HepG2 (cell line): ENCODE measurements around the gene CTDNEP1. TPM values are rescaled to one million over a fixed set of nuclear protein-coding genes. Genes with fewer than 3 reads are reported as not detected.

Experiments used
- ATAD3A ChIP-seq: sonication (generic); formaldehyde crosslinking; IDR thresholded peaks from 2 replicates; pipeline ENCODE4 v1.4.0; 2020; ENCODE audit warnings: missing genetic modification reagents
- FOXJ3 ChIP-seq: sonication (generic); formaldehyde crosslinking; IDR thresholded peaks from 2 replicates; pipeline ENCODE4 v1.4.0; 2020; ENCODE audit warnings: missing genetic modification reagents, mild to moderate bottlenecking, borderline replicate concordance
- FOXK1 ChIP-seq: sonication (generic); formaldehyde crosslinking; IDR thresholded peaks from 2 replicates; pipeline ENCODE4 v1.4.0; 2020; ENCODE audit warnings: low read depth, missing genetic modification reagents, borderline replicate concordance
- HHEX ChIP-seq: IDR thresholded peaks from 2 replicates; pipeline ENCODE4 v1.6.1; 2016; ENCODE audit warnings: control low read depth
- HNF4A ChIP-seq: sonication (generic); formaldehyde crosslinking; IDR thresholded peaks from 2 replicates; pipeline ENCODE4 v1.4.0; 2020; ENCODE audit warnings: missing genetic modification reagents
- HOXA9 ChIP-seq: sonication (generic); formaldehyde crosslinking; IDR thresholded peaks from 2 replicates; pipeline ENCODE4 v1.8.1; 2022; ENCODE audit warnings: missing genetic modification reagents, mild to moderate bottlenecking, moderate library complexity, borderline replicate concordance
- ISX ChIP-seq: sonication (generic); formaldehyde crosslinking; conservative IDR thresholded peaks from 2 replicates; pipeline ENCODE4 v1.5.0; 2020; ENCODE audit warnings: missing genetic modification reagents
- KLF16 ChIP-seq, 2 experiments: sonication (generic) in 1 of 2; formaldehyde crosslinking in 1 of 2; IDR thresholded peaks; 2 replicates each; pipeline versions ENCODE4 v1.6.1 to v1.8.0; 2016 to 2023; ENCODE audit warnings: missing genetic modification reagents in 2 of 2, missing compliant biosample characterization in 1 of 2
- MAZ ChIP-seq, 2 experiments: sonication (generic) in 1 of 2; formaldehyde crosslinking in 1 of 2; IDR thresholded peaks; 2 replicates each; pipeline versions ENCODE4 v1.5.0 to v1.6.1; 2012 to 2020; ENCODE audit warnings: low read depth in 2 of 2, mild to moderate bottlenecking in 2 of 2, borderline replicate concordance in 1 of 2, improper control_type of control experiment in 1 of 2, low read length in 1 of 2, missing genetic modification reagents in 1 of 2, moderate library complexity in 1 of 2
- MTA3 ChIP-seq: sonication (generic); formaldehyde crosslinking; IDR thresholded peaks from 2 replicates; pipeline ENCODE4 v1.4.0; 2020; ENCODE audit warnings: missing genetic modification reagents
- NCOA2 ChIP-seq: sonication (generic); formaldehyde crosslinking; IDR thresholded peaks from 2 replicates; pipeline ENCODE4 v1.8.0; 2022; ENCODE audit warnings: inconsistent platforms
- PHF20 ChIP-seq: sonication (generic); formaldehyde crosslinking; IDR thresholded peaks from 2 replicates; pipeline ENCODE4 v1.5.0; 2020; ENCODE audit warnings: mild to moderate bottlenecking, missing genetic modification reagents
- RAD51 ChIP-seq: fragments of 450-650 bp; IDR thresholded peaks from 2 replicates; pipeline ENCODE4 v1.6.1; 2016; ENCODE audit warnings: borderline replicate concordance
- SIX1 ChIP-seq: sonication (generic); formaldehyde crosslinking; IDR thresholded peaks from 2 replicates; pipeline ENCODE4 v1.4.0; 2020; ENCODE audit warnings: missing genetic modification reagents, borderline replicate concordance
- SMYD3 ChIP-seq: sonication (generic); formaldehyde crosslinking; IDR thresholded peaks from 2 replicates; pipeline ENCODE4 v1.8.1; 2023; ENCODE audit warnings: mild to moderate bottlenecking, missing genetic modification reagents
- SRY ChIP-seq: sonication (generic); formaldehyde crosslinking; IDR thresholded peaks from 2 replicates; pipeline ENCODE4 v1.8.0; 2022; ENCODE audit warnings: mild to moderate bottlenecking, missing genetic modification reagents
- TCF7 ChIP-seq: sonication (generic); IDR thresholded peaks from 2 replicates; pipeline ENCODE4 v1.6.1; 2016; ENCODE audit warnings: antibody characterized with exemption, low read depth
- TCF7L2 ChIP-seq: IDR thresholded peaks from 2 replicates; pipeline ENCODE4 v1.6.1; 2011; ENCODE audit warnings: mild to moderate bottlenecking, low read depth, low read length, moderate library complexity
- ZBTB8A ChIP-seq: sonication (generic); formaldehyde crosslinking; IDR thresholded peaks from 2 replicates; pipeline ENCODE4 v1.4.0; 2020; ENCODE audit warnings: mild to moderate bottlenecking, low read depth, missing genetic modification reagents, borderline replicate concordance
- ZNF136 ChIP-seq: sonication (generic); formaldehyde crosslinking; IDR thresholded peaks from 2 replicates; pipeline ENCODE4 v1.8.1; 2022; ENCODE audit warnings: low read depth, mild to moderate bottlenecking, moderate library complexity, missing genetic modification reagents
- ZNF225 ChIP-seq: sonication (generic); formaldehyde crosslinking; IDR thresholded peaks from 2 replicates; pipeline ENCODE4 v1.4.0; 2020; ENCODE audit warnings: mild to moderate bottlenecking, missing genetic modification reagents
- ZNF274 ChIP-seq: sonication (generic); formaldehyde crosslinking; IDR thresholded peaks from 2 replicates; pipeline ENCODE4 v1.5.1; 2020; ENCODE audit warnings: mild to moderate bottlenecking, missing genetic modification reagents
- ZNF552 ChIP-seq: sonication (generic); formaldehyde crosslinking; IDR thresholded peaks from 2 replicates; pipeline ENCODE4 v1.9.0; 2022; ENCODE audit warnings: missing genetic modification reagents, mild to moderate bottlenecking, borderline replicate concordance
- ZNF563 ChIP-seq: sonication (generic); formaldehyde crosslinking; IDR thresholded peaks from 2 replicates; pipeline ENCODE4 v1.8.0; 2022; ENCODE audit warnings: mild to moderate bottlenecking, moderate library complexity, missing genetic modification reagents
- ZNF629 ChIP-seq: sonication (generic); formaldehyde crosslinking; conservative IDR thresholded peaks from 2 replicates; pipeline ENCODE4 v1.5.0; 2020; ENCODE audit warnings: missing genetic modification reagents
- ZNF652 ChIP-seq: IDR thresholded peaks from 2 replicates; pipeline ENCODE4 v1.6.1; 2016; ENCODE audit warnings: low read depth, borderline replicate concordance
- polyA plus RNA-seq, 8 experiments: library from polyadenylated mRNA; depleted of rRNA in 3 of 8; stranded (reverse) in 7 of 8; unstranded in 1 of 8; fragments of >200 nt; fragmentation: Illumina TruSeq in 4 of 8; extraction: Trizol in 4 of 8; gene quantifications; 2 replicates each; pipeline versions ENCODE4 v1.2.1 to v1.2.3, GENCODE V29; 2011 to 2016; ENCODE audit warnings: low read depth in 4 of 8, missing spikeins in 1 of 8, mixed read lengths in 1 of 8; ENCODE audit not compliant: insufficient read depth in 1 of 8
- total RNA-seq, 5 experiments: library from RNA; depleted of rRNA; stranded (reverse); fragments of >200 nt; fragmentation: Illumina TruSeq; extraction: Trizol; gene quantifications; 2 replicates each; pipeline ENCODE4 v1.2.3, GENCODE V29; 2016; ENCODE audit warnings: low read depth in 1 of 5
- TF ChIP-seq, protein P1 (sequence below): sonication (generic); formaldehyde crosslinking; IDR thresholded peaks from 2 replicates; pipeline ENCODE4 v1.4.0; 2020; ENCODE audit warnings: missing genetic modification reagents, borderline replicate concordance
- TF ChIP-seq, protein P2 (sequence below): sonication (generic); formaldehyde crosslinking; IDR thresholded peaks from 2 replicates; pipeline ENCODE4 v1.8.0; 2022; ENCODE audit warnings: missing genetic modification reagents, low read depth, mild to moderate bottlenecking, borderline replicate concordance

The CTDNEP1 gene
- total and polyA plus RNA-seq, 2 of the 13 experiments (the other 11 are each of a cell fraction or from before 2014, with no cell fraction given) = 19.8 to 118 TPM

DNA sequence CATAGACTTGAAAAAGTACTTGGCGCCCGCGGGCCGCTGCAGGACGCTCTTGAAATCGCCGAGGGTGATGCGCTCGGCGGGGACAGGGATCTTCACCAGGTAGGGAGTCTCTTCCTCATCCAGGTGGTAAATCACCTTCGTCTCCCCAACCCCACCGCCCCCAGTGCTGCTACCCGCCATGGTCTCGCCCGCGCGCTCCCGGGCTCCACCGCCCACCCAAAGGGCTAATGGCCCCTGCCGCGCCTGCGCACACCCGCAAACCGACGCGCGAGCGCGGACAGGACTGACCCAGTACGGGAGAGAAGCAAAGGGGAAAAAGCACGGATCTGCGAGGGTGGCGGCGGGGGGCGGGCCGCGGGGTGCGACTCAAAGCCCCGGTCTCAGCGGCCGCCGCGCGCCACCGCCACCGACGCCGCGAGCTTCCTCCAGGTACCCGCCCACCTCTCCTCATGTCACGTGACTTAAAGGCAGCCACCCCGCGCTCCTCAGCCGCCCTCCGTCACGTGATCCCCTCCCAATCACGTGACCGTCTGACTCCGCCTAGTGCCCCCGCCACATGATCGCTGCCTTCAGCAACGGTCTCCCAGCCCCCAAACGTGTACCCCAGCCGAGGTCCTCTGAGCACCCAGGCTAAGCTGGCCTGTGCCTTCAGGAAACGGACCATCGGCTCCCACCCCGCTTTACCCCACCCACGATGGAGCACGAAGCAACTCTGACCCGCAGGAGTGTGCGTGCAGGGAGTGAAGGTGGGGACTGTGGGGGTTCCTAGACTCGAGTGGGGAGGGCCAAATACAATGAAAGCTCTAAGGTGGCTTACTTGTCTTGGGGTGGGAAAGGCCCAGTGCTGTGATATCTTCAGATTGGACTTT is 17.2 kb downstream of the CTDNEP1 start, which contains the start of gene DVL2 (continued):
- TF ChIP-seq KLF16 (CRISPR knock-in tag; IDR thresholded peaks at IDR 0.05) (peak in 1 of 2 experiments; percentile 95; a peak in 2 of 4 replicates), NCOA2 (peak; percentile 76), ZNF552 (CRISPR knock-in tag) (no peak; the same call in 1 of the 2 replicates), ZNF225 (CRISPR knock-in tag) (no peak; the same call in 1 of the 2 replicates), TCF7L2 (no peak), MTA3 (CRISPR knock-in tag) (no peak), HNF4A (CRISPR knock-in tag) (peak; percentile 54; the same call in 1 of the 2 replicates), RAD51 (peak; percentile 100), MAZ (IDR thresholded peaks at IDR 0.05; ENCODE audit: borderline replicate concordance, low read depth, low read length) (no peak), MAZ (CRISPR knock-in tag; IDR thresholded peaks at IDR 0.05; ENCODE audit: low read depth) (peak; percentile 88), FOXJ3 (CRISPR knock-in tag) (0 out of 2 replicates have a peak, but pooled peaks have one; percentile 24), ATAD3A (no peak), ZNF136 (CRISPR knock-in tag) (peak; percentile 84; the same call in 1 of the 2 replicates), SRY (CRISPR knock-in tag) (0 out of 2 replicates have a peak, but pooled peaks have one; percentile 77), ZNF563 (peak; percentile 53; the same call in 1 of the 2 replicates), SMYD3 (CRISPR knock-in tag) (no peak), ZNF629 (peak; percentile 40; the same call in 1 of the 2 replicates), PHF20 (CRISPR knock-in tag) (peak; percentile 93), TCF7 (no peak), ISX (CRISPR knock-in tag) (no peak), ZNF652 (peak; percentile 47; the same call in 1 of the 2 replicates), ZNF274 (CRISPR knock-in tag) (peak; percentile 44; the same call in 1 of the 2 replicates), SIX1 (CRISPR knock-in tag) (no peak), HHEX (CRISPR knock-in tag) (no peak), HOXA9 (CRISPR knock-in tag) (peak; percentile 29; the same call in 1 of the 2 replicates), FOXK1 (CRISPR knock-in tag) (peak; percentile 82; the same call in 1 of the 2 replicates), ZBTB8A (no peak)
- TF ChIP-seq, protein P1, sequence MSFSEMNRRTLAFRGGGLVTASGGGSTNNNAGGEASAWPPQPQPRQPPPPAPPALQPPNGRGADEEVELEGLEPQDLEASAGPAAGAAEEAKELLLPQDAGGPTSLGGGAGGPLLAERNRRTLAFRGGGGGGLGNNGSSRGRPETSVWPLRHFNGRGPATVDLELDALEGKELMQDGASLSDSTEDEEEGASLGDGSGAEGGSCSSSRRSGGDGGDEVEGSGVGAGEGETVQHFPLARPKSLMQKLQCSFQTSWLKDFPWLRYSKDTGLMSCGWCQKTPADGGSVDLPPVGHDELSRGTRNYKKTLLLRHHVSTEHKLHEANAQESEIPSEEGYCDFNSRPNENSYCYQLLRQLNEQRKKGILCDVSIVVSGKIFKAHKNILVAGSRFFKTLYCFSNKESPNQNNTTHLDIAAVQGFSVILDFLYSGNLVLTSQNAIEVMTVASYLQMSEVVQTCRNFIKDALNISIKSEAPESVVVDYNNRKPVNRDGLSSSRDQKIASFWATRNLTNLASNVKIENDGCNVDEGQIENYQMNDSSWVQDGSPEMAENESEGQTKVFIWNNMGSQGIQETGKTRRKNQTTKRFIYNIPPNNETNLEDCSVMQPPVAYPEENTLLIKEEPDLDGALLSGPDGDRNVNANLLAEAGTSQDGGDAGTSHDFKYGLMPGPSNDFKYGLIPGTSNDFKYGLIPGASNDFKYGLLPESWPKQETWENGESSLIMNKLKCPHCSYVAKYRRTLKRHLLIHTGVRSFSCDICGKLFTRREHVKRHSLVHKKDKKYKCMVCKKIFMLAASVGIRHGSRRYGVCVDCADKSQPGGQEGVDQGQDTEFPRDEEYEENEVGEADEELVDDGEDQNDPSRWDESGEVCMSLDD (CRISPR knock-in tag) = 0 out of 2 replicates have a peak, but pooled peaks have one; percentile 70
- TF ChIP-seq, protein P2, sequence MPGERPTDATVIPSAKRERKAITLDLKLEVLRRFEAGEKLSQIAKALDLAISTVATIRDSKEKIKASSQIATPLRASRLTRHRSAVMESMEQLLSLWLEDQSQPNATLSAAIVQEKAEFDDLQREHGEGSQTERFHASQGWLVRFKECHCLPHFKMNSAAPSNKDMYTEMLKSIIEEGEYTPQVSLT (CRISPR knock-in tag) = no peak; the same call in 1 of the 2 replicates
